ENCODE results near the gene APAF1.

- TF ChIP-seq CTCF (IDR thresholded peaks at IDR 0.05), result no peak
- TF ChIP-seq POLR2A (IDR thresholded peaks at IDR 0.05; ENCODE audit: low read depth), result no peak
- no peak for TF ChIP-seq POLR2AphosphoS5 (IDR thresholded peaks at IDR 0.05)
- TF ChIP-seq EP300 (IDR thresholded peaks at IDR 0.05), result no peak
Observed at GRCh38 chr12:98751580-98752115, 106.6 kb downstream of the APAF1 start.

Data from esophagus muscularis mucosa (tissue), 4 donors.